HG03060 (cell line): ENCODE measurements around the gene LCN15.
"Not testable (repeated sequence)": the region's sequence is repeated elsewhere in the genome, so short reads cannot be mapped to it uniquely, and the experiment has no call there.

ENCODE experiments used
- ATAC-seq: cut with Tn5 transposase; IDR thresholded peaks from one replicate; pipeline ENCODE4 v1.9.1; 2021; ENCODE audit warnings: low read depth, moderate number of reproducible peaks; ENCODE audit not compliant: unreplicated experiment

LCN15 gene

GRCh38 chr9:136795000-136795348 is 30.7 kb upstream of the LCN15 start:
- no peak for ATAC-seq

DNA sequence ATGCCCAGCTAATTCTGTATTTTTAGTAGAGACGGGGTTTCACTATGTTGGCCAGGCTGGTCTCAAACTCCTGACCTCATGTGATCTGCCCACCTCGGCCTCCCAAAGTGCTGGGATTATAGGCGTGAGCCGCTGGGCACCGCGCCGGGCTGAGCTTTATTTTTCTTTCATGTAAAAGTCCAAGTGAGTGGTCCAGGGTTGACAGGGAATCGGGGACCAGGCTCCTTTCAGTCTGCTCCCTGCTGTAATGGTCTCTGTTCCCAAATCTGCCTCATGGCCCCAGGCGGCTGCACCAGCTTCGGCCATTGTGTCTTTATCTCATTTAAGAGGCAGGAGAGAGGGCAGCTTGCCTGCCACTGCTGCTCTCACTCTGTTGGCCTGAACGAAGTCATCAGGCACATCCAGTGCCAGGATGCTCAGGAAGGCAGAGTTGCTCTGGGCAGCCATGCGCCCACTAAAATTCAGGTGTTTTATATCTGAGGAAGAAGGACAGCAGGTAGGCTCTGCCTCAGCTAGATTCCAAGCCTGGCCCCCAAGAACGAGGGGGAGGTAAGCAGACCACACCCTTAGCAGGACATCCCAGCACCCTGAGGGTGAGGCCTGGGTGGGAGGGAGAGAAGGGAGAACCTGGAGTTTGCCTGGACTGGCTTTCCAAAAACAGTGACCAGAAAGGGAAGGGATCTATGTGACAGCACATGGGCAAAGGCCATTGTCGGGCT is 30.1 kb upstream of the LCN15 start:
- no peak for ATAC-seq

GRCh38 chr9:136793086-136793946 is 29.0 kb upstream of the LCN15 start:
- ATAC-seq, result no peak

DNA sequence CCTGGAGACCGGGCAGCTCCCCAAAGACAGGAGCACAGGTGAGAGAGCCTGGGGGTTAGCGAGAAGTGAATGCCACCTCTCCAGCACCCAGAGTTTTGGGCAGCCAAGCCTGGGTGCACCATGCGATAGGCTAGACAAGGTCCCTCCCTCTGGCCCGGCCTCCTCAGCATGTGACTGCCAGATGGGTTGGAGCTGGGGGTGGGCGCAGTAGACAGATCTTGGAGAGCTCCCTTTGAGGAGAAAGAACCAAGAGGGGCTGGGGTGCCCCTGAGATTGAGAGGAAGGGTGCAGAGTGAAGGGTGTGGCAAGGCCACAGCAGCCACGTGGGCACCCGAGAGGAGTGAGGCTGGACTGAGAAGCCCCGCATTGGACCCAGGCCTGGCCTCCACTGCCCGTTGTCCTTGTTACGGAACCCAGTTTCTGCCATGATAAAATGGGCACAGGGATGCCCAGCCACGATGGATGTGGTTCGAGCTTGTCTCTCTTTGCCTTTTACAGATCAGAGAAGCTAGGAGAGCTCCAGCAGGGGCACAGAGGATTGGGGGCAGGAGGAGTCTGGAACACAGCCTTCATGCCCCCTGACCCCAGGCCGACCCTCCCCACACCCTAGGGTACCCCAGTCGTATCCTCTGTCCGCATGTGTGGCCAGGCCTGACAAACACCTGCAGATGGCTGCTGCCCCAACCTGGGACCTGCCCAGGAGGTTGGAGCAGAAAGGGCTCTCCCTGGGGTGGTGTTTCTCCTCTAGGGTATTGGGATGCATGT is 28.2 kb upstream of the LCN15 start:
- no peak for ATAC-seq

DNA sequence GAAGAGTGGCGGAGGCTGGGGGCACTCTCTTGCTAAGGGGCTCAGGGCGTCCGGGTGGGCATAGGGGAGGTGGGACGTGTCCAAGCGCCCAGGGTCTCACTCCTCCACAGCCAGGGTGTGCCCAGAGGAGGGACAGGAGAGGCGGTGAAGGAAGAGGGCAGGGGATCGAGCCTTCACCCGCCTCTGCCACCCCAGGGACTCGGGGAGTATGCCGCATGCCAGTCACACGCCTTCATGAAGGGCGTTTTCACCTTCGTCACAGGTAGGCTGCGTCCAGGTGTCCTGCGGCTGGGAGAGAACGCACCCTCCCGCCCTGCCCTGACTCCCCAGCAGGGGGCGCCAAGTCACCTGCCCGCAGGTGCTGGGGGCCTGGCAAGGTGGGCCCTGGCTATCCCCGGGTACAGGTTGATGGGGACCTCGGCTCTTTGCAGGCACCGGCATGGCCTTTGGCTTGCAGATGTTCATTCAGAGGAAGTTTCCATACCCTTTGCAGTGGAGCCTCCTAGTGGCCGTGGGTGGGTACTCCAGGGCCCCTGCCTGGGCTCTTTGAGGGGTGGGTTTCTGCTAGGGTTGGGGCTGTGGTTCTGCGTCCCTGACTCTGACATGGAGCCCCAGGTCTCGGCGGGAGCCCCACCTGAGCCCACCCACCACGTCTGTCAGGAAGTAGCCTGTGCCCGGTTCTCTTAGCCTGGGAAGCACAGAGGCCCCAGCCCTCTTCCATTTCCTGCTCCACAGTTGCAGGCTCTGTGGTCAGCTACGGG is 27.4 kb upstream of the LCN15 start:
- ATAC-seq, result no peak

DNA sequence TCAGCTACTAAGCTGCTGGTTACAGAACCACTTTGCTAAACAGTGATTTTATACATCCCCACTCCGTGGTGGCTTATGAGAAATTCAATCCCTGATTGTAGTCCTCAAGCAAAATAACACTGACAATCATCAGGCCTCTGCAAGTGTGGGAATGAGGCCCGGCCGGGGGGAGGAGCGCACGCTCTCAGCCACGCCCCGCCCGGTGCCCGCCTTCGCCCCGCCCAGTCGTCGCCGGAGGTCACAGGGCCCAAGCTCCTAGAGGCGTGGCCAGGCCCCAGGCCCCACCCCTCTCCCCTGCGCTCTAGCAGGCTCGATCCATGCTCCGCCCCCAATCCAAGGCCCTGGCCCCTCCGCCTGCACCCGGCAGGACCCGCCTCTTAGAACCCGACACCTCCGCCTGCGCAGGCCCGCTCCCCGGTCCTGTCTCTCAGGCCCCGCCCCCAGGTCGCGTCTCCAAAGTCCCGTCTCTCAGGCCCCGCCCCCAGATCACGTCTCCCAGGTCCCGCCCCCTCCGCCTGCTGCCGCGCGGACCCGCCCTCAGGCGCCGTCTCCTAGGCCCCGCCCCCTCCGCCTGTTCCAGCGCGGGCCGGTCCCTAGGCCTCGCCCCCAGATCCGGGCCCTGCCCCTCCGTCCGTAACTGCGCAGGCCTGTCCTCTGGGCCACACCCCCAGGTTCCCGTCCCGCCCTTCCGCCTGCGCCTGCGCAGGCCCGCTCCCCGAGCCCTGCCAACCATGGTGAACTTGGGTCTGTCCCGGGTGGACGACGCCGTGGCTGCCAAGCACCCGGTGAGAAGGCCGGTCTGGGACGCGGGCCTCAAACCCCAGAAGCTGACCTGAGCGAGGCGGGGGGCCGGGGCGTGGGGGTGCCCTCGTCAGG is 26.6 kb upstream of the LCN15 start, which contains the start of gene TMEM141:
TMEM141 (plus strand) TSS at position 705 of the 876 bp plus-strand sequence; CDS start at position 732, 27 bp downstream.
- peak; percentile 51 for ATAC-seq

GRCh38 chr9:136789523-136789937 is 25.2 kb upstream of the LCN15 start:
- no peak for ATAC-seq

DNA sequence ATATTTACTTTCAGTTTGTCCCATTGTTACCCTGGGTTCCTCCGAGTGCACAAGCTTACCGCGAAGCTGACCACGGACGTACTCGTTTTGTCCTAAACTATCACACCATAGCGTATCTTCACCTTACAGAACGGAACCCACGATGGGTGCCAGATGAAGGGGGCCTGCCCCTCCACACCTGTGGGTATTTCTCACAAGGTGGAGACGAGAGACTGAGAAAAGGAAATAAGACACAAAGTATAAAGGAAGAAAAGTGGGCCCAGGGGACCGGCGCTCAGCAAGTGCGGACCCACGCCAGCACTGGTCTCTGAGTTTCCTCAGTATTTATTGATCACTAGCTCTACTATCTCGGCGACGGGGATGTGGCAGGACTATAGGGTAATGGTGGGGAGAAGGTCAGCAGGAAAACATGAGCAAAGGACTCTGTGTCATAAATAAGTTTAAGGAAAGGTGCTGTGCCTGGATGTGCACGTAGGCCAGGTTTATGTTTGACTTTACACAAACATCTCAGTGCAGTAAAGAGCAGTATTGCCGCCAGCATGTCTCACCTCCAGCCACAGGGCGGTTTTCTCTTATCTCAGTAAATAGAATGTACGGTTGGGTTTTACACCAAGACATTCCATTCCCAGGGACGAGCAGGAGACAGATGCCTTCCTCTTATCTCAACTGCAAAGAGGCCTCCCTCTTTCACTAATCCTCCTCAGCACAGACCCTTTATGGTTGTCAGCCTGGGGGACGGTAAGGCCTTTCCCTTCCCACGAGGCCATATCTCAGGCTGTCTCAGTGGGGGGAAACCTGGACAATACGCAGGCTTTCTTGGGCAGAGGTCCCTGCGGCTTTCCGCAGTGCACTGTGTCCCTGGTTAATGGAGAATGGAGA is 24.6 kb upstream of the LCN15 start:
- not testable (repeated sequence) for ATAC-seq

DNA sequence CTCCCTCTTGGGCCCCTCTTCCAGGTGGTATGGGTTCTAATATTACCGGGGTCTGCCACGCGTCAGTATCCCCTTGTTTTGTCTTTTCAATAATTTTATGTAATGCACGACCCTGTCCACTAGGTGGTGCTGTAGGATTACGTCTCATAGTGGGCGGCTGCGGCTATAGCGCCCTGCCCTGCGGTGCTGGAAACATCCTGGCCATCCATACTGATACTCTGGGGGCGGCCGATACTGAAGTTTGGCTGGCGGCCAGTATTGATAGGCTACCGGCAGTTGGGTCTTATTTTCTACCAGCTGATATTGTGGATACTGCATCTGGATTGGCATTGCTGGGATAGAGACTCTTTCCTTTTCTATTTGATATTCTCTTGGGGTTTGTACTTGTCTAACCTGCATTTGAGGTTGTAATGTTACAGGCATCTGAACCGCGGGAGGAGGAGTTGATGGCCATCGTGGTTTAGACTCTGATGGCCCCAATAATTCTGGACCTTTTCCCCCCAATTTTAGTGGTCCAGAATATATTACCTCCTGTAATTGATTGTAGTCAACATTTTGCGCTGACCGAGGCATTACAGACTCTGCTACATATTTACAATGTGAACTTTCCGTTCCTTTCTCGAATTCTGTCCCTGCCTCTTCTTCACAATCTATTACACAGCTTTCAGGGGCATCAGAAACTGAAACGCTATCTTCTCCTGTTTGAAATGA is 23.5 kb upstream of the LCN15 start:
- no peak for ATAC-seq

DNA sequence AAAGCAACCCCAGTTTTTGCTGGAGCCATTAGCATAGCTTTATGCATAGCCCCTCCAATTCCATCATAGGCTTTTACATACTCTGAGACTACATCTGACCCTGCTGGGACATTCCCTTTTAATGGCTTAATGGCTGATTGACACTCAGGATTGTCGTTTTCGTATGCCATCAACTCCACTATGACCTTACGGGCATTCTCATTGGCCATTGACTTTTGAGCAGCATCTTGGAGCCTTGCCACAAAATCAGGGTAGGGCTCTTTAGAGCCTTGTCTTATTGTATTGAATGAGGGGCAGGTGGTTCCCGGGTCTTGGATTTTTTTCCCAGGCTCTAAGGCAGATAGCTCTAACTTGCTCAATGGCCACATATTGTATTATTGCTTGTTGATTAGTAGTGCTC is 22.7 kb upstream of the LCN15 start:
- ATAC-seq, result not testable (repeated sequence)

GRCh38 chr9:136786451-136786850 is 22.1 kb upstream of the LCN15 start:
- no peak for ATAC-seq

DNA sequence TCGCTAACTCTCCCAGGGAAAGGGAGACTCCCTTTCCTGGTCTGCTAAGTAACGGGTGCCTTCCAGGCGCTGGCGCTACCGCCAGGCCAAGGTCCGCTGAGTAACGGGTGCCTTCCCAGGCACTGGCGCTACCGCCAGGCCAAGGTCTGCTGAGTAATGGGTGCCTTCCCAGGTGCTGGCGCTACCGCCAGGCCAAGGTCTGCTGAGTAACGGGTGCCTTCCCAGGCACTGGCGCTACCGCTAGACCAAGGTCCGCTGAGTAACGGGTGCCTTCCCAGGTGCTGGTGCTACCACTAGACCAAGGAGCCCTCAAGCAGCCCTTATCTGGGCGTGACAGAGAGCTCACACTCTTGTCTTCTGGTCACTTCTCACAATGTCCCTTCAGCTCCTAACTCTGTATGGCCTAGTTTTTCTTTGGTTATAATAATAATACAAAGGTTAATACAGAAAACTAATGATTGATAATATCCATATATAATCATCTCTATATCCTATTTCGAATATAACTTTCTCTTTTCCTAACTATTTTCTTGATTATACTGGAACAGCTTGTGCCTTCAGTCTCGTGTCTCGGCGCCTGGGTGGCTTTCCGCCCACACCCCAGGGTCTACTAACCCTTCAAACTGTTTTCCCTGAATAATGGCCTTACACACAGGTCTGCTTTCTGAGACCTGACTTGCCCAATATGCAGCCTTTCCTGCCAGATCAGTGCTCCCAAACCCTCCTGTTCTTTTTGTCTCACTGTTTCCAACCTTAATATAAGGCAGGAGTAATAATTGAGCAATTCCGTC is 21.4 kb upstream of the LCN15 start:
- not testable (repeated sequence) for ATAC-seq

GRCh38 chr9:136784997-136785361 is 20.7 kb upstream of the LCN15 start:
- no peak for ATAC-seq

- no peak for ATAC-seq
Measured at GRCh38 chr9:136784249-136784996, 20.1 kb upstream of the LCN15 start.

- ATAC-seq, result no peak
Measured at GRCh38 chr9:136782452-136782851, 18.1 kb upstream of the LCN15 start.

- no peak for ATAC-seq
Measured at GRCh38 chr9:136779808-136780207, 15.5 kb upstream of the LCN15 start.
